Measurements from ENCODE around the gene FAM83D.
A peak's percentile ranks its signal among the peaks of the same experiment; 100 is the strongest.
"Not testable (repeated sequence)": the region's sequence is repeated elsewhere in the genome, so short reads cannot be mapped to it uniquely, and the experiment has no call there.

FAM83D gene

DNA sequence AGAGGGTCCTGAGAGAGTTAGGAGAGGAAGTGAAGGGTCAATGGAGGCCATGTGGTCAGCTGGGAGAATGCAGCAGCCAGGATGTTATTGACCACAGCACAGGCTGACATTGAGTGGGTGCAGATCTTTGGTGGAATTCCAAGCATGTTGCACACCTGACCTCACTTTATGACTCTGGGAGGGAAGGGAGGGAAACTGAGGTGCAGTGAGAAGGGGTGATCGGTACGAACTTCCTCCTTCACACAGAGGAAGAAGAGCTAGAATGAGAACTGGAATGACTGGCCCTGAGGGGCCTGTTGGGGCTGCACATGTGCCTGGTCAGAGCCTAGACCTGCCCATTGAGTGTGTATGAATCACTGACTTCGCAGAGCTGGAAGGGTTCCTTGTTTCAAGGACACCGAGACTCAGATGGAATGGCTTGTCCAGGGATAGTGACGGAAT is 9.8 kb downstream of the FAM83D start:
- DNase-seq: no peak

DNA sequence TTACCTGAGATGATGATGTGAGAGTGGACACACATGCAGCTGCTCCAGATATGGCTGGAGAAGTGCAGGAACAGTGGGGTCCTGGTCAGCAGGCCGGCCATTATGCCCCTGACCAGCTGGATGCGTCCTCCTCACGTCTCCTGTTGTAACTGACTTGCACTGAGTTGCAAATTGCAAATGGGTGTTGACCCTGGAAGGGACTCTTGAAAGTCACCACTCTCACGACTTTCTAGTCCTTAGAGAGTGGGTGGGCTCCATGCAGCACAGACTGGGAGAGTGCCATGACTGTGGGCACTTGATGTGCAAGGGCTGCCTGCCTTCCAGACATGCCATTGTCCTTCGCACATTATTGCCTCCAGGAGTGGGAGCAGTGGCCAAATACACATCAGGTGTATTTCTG is 10.8 kb downstream of the FAM83D start:
- no peak for DNase-seq

DNA sequence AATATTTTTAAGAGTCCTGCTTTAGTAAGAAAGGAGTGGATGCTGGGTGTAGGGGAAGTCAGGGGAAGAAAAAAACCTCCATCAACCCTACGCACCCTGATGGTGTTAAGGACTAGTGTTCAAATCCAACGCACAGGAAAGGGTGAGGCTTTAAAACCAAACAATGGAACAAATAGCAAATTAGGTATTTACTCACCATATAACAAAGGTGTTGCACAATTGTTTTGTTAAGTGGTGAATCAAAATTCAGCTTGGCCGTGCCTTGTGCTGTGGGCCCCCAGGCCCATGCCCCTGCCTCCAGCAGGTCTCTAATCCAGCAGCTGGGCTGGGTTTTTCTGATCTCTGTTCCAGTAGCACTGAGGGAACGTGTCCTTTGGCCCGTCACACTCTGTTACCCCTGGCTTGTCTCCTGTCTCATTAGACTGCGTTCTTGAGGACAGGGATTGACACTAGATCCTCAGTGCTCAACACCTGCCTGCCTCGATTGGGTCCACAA is 11.8 kb downstream of the FAM83D start:
- no peak for DNase-seq

DNA sequence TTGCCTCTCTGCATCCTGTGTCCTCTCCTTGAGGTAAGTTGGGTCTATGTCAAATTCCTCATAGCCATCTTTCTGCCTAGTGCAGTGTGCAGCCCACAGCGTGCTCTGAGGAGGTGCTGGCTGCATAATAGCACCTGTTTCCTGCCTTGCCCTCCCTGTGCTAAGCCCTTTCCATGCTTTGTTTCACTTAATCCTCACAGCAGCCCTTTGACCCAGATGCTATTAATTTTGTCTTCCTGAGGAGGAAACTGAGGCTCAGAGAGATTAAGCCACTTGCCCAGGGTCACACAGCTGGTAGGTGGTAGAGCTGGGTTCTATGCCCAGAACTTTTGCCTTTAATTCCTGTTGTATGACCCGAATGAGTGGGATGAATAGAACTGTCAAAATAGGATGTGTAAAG is 13.5 kb downstream of the FAM83D start:
- no peak for DNase-seq

DNA sequence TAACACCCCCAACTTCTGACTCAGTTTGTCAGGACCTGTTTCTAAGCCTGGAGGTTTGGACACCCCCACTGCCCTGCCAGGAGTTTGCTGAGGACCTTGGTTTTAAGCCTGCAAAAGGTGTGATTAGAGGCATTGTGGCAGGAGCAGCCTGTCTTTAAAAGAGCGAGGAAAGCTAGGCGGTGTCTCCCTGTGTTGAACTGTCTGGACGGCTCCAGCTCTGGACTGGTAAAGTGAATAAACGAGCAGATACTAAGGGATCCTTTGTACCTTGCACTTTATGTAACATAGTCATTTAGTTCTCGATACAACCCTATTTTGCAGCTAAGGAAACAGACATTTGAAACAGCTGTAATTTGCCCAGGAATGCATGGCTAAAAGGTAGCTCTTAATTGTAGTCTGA is 14.4 kb downstream of the FAM83D start:
- no peak for DNase-seq

DNA sequence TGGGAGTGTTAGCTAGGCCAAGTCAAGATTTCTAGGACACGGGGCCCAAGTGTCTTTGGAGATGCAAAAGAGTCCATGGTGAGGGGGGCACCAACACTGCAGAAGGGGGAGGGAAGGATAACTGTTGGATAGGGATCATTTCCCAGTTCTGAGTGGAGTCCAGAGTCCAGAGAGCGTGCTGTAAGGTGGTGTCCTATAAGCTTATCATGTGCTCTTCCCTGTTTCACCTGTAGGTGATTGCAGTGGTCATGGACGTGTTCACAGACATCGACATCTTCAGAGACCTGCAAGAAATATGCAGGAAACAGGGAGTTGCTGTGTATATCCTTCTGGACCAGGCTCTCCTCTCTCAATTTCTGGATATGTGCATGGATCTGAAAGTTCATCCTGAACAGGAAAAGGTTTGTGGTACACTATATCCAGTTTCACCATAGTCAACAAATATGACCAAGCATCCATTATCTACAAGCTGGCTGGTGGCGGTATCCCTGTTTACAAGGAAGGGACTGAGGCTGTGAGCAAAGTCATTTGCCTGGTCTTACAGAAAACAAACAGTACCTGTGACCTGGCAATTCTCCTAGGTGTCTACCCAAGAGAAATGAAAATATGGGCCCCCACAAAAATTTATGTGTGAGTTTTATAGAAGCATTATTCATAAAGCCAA is 15.6 kb downstream of the FAM83D start:
- DNase-seq: no peak

DNA sequence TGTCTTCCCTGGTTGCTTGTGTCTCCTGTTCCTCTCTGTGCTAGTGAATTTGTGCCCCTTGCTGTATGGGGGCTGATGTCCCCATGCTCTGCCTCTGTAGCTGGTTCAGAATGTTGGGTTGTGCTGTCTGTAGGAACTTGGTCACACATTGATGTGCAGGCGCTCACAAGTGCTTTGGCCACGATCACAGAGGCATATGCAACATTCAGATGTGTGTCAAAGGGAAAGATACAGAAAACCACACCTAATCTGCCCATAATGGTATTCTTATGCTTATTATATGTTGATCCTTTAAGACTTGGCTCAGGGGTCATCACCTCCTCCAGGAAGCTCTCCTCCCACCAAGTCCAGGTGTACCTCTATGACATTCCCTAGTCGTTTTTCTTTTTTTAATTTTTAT is 18.8 kb downstream of the FAM83D start:
- DNase-seq: no peak

DNA sequence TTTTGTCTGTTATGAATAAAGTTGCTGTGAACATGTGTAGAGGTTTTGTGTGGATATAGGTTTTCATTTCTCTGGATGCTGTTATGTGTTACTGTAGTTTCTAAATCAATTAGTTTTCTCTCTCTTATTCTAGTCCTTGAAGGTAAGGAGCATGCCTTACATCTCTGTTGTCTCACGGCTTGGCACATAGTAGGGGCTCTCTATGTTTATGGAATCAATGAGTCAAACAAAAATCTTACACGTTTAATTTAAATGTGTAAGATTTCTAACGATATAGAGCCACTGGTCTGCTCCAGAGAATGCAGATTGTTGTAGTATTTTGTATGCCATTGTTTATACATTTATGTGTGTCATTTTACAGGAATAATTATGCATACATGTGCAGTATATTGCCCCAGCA is 20.6 kb downstream of the FAM83D start:
- no peak for DNase-seq

DNA sequence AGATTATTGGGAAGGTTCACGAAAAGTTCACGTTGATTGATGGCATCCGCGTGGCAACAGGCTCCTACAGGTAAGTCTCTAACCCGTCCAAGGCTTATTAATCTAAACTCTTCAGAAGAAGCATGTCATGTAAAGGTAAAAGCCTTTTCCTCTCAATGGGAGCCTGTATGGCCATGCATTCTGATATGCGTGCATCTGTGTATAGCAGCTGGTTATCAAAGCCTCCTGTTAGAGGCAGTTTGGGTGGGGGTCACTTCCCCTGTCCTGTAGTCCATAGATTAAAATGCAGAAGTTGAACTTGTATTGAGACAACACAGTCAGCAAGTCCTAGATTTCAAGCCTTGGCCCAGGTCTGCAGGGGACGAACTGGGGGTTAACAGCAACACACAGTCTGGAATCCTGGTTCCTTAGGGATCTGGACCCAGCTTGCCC is 21.7 kb downstream of the FAM83D start:
- no peak for DNase-seq

DNA sequence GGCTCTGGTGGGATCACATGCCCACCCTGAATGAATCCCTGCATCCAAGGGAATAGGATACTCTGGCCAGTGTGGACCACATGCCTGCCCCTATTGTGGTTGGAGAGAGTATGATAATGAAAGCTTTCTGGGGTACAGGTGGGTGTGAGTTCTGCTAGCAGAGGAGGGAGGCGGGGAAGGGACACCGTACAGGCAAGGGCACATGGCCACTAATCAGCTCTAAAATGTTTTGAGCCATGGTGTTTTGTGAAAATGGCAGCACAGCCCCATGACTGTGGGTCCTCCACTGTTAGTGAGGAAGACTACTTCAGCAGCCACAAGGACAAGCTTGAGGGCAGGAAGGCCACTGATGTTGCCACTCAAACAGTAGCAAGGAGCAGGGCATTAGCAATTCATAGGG is 24.0 kb downstream of the FAM83D start:
- no peak for DNase-seq

DNA sequence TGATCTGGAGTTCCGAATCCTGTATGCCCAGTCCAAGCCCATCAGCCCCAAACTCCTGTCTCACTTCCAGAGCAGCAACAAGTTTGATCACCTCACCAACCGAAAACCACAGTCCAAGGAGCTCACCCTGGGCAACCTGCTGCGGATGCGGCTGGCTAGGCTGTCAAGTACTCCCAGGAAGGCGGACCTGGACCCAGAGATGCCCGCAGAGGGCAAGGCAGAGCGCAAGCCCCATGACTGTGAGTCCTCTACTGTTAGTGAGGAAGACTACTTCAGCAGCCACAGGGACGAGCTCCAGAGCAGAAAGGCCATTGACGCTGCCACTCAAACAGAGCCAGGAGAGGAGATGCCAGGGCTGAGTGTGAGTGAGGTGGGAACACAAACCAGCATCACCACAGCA is 25.4 kb downstream of the FAM83D start:
- no peak for DNase-seq

DNA sequence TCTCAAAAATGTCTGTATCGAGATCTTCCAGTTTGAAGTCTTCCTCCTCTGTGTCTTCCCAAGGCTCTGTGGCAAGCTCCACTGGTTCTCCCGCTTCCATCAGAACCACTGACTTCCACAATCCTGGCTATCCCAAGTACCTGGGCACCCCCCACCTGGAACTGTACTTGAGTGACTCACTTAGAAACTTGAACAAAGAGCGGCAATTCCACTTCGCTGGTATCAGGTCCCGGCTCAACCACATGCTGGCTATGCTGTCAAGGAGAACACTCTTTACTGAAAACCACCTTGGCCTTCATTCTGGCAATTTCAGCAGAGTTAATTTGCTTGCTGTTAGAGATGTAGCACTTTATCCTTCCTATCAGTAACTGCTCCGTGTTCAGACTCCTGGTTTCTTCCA is 25.9 kb downstream of the FAM83D start:
- no peak for DNase-seq

DNA sequence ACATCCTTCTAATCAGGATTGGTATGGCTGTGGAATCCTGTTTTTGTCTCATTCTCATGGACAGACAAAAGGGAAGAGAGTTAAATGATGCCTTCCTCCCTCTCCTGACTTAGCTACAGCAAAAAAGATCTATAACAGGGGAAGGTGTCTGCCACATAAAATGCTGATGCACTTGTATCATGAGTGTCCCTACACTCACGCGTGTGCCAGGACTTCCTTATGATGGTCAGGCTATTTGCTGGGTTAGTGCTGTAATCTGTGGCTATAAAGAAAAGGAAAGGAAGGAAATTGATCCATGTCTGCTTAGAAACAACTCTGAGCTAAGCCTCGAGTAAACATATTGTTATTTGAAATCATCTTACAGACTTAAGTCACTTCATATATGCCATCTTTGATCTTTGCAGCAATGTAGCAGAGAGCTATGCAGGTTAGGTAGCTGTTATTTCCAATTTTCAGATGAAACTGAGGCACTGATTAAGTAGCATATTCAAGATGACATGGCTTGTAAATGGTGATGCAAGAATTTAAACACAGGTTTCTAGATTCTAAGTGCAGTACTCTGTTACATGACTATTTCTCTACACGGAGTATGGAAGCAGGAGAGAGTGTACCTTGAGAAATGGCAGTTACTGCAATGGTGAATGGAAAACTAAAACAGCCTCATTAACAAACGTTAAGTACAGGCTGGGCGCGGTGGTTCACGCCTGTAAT is 27.6 kb downstream of the FAM83D start:
- no peak for DNase-seq

DNA sequence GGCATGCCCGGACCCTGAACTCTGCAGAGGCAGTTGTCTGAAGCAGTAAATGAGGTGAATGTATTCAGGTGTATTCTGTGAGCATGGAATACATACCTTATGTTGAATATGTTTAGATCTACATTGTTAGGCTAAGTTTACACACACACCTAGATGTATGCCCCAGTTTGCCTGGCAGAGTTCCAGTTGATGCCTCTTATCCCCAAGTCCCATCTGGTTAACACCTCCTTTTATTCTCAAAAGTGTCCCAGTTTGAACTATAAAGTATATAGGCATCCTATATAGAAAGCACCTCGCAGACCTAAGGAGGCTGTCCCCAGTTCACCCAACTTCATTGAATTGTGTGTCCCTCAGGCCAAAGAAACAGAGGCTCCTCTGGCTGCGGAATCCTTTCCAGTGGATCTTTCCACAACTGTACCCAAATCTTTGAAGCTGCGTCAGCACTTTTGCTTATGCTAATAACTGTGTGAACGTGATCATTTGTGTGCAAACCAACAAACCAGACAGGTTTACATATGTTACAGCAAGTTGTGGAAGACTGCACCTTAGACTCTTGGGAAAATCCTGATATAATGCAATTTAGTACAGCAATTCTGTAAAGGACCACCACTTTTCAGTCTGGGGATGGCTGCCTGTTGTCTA is 31.1 kb downstream of the FAM83D start:
- peak; percentile 26 for DNase-seq

DNA sequence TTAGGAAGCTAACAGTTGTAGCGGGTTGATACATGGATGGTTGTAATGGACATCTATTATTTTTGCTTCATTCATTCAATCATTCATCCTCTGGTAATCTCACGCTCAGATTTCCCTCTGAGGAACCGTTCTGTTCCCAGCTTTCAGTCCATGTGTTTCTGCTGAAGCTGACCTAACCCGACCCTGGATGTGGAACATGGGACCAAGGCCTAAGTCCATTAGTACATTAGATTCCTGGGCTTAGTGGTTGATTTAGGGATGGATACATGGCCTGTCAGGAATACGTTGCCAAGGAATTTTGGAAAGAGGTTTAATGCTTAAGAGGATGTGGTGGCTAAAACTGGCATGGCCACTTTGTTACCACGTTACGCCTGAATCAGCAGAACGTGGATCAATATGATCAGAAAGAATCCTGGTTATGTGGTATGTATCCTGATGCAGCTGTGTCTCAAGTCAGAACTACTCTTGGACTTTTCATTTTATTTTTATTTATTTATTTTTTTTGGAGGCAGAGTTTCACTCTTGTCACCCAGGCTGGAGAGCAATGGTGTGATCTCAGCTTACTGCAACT is 31.8 kb downstream of the FAM83D start:
- no peak for DNase-seq

DNA sequence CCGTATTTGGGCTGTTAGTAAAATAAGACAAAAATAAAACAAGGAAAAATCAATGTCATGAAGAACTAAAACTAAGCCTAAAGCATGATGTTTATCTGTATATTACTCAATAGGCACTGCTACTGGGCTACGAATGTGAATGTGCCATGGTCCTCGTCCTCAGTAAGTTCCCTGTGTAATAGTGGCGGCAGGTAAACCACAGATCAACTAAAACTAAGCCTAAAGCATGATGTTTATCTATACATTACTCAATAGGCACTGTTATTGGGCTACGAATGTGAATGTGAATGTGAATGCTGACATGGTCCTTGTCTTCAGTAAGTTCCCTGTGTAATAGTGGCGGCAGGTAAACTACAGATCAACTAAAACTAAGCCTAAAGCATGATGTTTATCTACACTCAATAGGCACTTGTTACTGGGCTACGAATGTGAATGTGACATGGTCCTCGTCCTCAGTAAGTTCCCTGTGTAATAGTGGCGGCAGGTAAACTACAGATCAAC is 34.0 kb downstream of the FAM83D start:
- DNase-seq: not testable (repeated sequence)

DNA sequence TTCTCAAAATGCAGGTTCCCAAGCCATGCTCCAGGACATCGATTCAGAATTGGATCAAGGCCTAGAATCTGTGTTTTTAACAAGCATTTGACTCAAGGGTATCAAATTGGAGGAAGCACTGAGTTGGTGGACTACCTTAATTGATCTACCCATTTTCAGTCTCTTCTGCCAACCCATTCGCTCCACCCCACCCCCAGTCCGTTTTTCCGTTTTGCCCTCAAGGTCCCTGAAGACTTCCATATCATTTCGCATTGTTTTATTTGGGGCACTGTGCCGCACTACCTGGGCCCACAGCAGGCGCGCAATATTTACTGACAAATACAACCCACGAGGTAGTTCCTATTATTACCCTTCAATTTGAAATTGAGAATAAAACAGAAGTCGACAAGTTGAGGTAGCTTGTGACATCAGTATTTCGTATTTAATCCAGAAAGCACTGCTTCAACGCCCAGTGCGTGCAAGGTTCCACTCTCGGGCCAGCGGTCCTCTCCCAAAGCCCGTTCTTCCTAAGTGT is 35.4 kb downstream of the FAM83D start:
- no peak for DNase-seq

DNA sequence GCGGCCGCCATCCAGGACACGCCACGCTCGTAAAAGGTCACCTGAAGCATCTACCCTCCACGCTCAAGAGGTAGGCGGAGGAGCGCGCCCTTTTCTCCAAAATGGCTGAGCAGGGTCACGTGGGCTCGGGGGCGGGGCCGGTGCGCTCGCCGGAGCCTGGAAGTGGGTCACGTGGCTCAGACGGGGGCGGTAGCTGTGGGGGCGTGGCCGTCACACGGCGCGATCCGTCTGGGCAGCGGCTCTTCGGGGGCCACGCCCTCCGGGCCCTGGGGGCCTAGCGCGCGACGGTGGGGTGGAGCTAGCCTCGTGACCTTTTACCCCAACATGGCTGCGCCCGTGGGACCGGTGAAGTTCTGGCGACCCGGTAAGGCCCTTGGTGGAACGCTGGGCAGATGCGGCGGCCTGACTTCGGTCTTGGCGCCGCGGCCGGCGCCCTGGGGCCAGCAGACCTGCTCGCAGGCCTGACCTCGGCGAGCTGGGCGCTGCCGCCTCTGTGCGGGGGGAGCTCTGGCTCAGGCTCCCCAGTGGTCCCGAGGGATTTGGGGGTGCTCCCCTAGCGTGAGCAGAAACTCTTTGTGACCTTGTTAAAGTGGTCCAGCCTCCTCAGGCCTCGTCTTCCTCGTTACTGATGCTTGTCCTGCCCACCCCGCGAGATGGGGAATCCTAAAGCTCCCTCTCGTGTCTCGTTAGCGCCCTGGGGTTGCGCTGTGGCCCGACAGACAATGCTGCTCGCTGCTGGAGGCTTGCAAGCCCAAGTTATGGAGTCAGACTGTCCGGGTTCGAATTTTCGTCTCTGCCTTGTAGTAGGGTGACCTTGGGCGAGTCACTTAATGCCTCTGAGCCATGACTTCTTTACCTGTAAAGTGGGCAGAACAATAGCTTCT is 36.1 kb downstream of the FAM83D start, which contains the start of gene DHX35:
Gene DHX35 (plus strand): TSS at position 301 of the 884 bp plus-strand sequence. CDS start 24 bp downstream, at position 325.
- peak; percentile 91 for DNase-seq

DNA sequence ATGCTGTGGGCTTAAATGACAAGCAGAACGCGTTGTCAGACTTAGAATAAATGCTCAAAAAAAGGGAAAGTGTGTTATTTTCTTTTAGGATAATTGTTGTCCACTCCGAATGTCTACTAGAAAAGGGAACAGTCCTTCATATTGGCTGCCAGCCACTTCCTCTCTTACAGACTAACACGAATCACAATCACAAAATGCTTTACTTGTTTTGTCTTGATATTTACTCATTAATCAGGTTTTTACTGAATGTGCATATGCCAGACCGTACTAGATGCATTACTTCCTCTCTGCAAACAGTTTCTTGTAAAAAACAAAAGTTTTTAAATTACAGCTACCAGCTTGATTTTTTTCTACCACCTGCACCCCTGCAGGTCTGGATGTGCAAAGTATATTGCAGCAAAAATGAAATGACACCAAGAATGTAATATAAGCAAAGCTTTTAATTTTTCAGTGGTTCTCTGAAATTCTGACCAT is 36.7 kb downstream of the FAM83D start:
- no peak for DNase-seq

DNA sequence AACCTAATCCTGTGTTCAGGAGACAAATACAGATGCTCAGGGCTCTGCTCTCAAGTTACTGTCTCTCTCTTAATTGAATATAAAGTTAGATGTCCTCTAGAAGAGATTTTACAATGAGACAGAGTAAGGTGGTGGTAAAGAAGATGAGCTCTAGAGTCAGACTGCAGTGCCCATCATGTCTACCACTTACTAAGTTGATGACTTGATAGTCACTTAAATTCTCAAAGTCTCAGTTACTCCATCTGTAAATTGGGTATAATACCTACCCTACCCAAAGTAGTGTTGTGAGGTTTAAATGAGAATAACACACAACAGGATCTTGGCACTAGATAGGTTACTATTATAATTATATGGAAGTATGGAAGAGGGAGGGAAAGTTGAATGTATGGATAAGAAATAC is 37.5 kb downstream of the FAM83D start:
- no peak for DNase-seq

DNA sequence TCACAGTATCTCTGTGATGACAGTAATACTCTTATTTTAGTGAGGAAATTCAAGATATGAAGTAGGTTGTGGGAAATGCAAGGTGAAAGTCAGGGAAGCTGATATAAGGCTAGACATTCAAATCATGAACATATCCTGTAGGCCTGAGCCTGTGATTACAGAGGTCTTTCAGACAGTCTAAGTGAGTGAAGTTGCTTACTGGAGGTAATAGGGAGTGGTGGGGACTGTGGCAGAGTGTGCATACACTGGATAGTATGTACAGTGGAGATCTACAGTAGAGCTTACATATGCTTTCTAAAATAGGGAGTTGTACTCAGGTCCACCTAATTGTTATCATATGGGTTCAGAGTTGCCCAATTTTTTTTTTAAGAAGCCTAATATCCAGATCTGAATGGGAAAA is 39.0 kb downstream of the FAM83D start:
- DNase-seq: no peak

DNA sequence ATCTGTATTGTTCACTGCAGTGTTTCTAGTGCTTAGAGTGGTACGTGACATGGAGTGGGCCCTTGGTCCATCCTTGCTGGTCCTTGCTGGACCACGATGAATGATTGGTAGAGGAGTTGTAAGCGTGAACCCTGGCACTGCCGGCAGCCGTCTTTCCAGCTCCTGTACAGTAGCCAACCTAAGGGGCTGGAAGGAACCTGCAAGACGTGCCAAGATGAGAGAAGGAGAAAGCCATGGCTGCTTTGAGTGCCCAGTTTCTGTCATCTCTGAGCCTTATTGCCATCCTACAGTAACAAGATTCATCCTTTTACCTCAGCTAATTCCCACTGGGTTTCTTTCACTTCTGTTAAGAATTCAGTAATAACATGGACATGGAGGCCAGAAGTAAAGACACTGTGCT is 41.9 kb downstream of the FAM83D start:
- no peak for DNase-seq
